Fibroblast of the aortic adventitia (primary cell): ENCODE results near the gene ZNF76. TPM values are rescaled to one million over a fixed set of nuclear protein-coding genes. Genes with fewer than 3 reads are reported as not detected.
"Not testable (repeated sequence)": the region's sequence is repeated elsewhere in the genome, so short reads cannot be mapped to it uniquely, and the experiment has no call there.

Source experiments
- DNase-seq: peaks from one replicate; pipeline ENCODE4 v3.0.0-alpha.2; 2010; ENCODE audit warnings: low read depth
- H3K4me3 ChIP-seq: 2 replicates; pipeline ENCODE4 v1.5.1; 2011; ENCODE audit warnings: low read depth, mild to moderate bottlenecking, control low read depth, low read length, moderate library complexity
- CTCF ChIP-seq: IDR thresholded peaks from 2 replicates; pipeline ENCODE4 v1.5.1; 2011; ENCODE audit warnings: mild to moderate bottlenecking, low read length, control low read depth, inconsistent platforms; ENCODE audit not compliant: insufficient read depth
- total RNA-seq: library from RNA; depleted of rRNA; stranded (reverse); fragments of >200 nt; gene quantifications from 2 replicates; pipeline ENCODE4 v1.2.3, GENCODE V29; 2012; ENCODE audit warnings: low replicate concordance

Gene ZNF76
- total RNA-seq, 1 donor: 18.4 TPM

- TF ChIP-seq CTCF: peak; percentile 16
- H3K4me3 ChIP-seq: peak overlapping the region; percentile 71
- peak; percentile 60 for DNase-seq
Observed at GRCh38 chr6:35318196-35319171, 58.9 kb downstream of the ZNF76 start.

GRCh38 chr6:35319346-35320030 lies 60.0 kb downstream of the ZNF76 start:
- no peak for TF ChIP-seq CTCF
- DNase-seq: no peak

GRCh38 chr6:35320031-35320410 lies 60.5 kb downstream of the ZNF76 start:
- no peak for DNase-seq
- H3K4me3 ChIP-seq: no peak overlapping the region
- no peak for TF ChIP-seq CTCF

More at GRCh38 chr6:35319346-35320030, 60.0 kb downstream of the ZNF76 start:
- H3K4me3 ChIP-seq: no peak overlapping the region

- TF ChIP-seq CTCF: no peak
- DNase-seq: no peak
- no peak overlapping the region for H3K4me3 ChIP-seq
Observed at GRCh38 chr6:35321091-35321490, 61.6 kb downstream of the ZNF76 start.

GRCh38 chr6:35327349-35328027 lies 68.0 kb downstream of the ZNF76 start:
- DNase-seq: peak; percentile 58
- no peak overlapping the region for H3K4me3 ChIP-seq
- TF ChIP-seq CTCF: peak; percentile 85

GRCh38 chr6:35328108-35328723 lies 68.7 kb downstream of the ZNF76 start:
- no peak overlapping the region for H3K4me3 ChIP-seq
- TF ChIP-seq CTCF: no peak
- no peak for DNase-seq

- not testable (repeated sequence) for H3K4me3 ChIP-seq, DNase-seq
Observed at GRCh38 chr6:35328965-35329364, 69.4 kb downstream of the ZNF76 start.
